ENCODE results near the gene DBF4B.
"Not testable (repeated sequence)": the region's sequence is repeated elsewhere in the genome, so short reads cannot be mapped to it uniquely, and the experiment has no call there.

DBF4B gene

GRCh38 chr17:44733753-44734152 lies 25.3 kb downstream of the DBF4B start:
- DNase-seq: no peak

GRCh38 chr17:44734272-44734671 lies 25.8 kb downstream of the DBF4B start:
- DNase-seq: no peak

GRCh38 chr17:44736551-44737240 lies 28.2 kb downstream of the DBF4B start:
- DNase-seq: no peak

- DNase-seq: no peak
Measured at GRCh38 chr17:44738214-44738906, 29.9 kb downstream of the DBF4B start.

GRCh38 chr17:44741316-44741715 lies 32.9 kb downstream of the DBF4B start:
- no peak for DNase-seq

- no peak for DNase-seq
Measured at GRCh38 chr17:44745301-44745700, 36.8 kb downstream of the DBF4B start.

- DNase-seq: not testable (repeated sequence)
Measured at GRCh38 chr17:44745738-44746137, 37.3 kb downstream of the DBF4B start.

GRCh38 chr17:44747566-44747965 lies 39.1 kb downstream of the DBF4B start:
- no peak for DNase-seq

GRCh38 chr17:44749076-44749979 lies 40.9 kb downstream of the DBF4B start:
- DNase-seq: peak in 1 of 2 donors; percentile 14

GRCh38 chr17:44749980-44750318 lies 41.5 kb downstream of the DBF4B start:
- DNase-seq: no peak

- DNase-seq: no peak
Measured at GRCh38 chr17:44751331-44751730, 42.9 kb downstream of the DBF4B start.

- no peak for DNase-seq
Measured at GRCh38 chr17:44751806-44752205, 43.3 kb downstream of the DBF4B start.

GRCh38 chr17:44752953-44753861 lies 44.7 kb downstream of the DBF4B start:
- no peak for DNase-seq

- DNase-seq: no peak
Measured at GRCh38 chr17:44754276-44754675, 45.8 kb downstream of the DBF4B start.

- DNase-seq: not testable (repeated sequence)
Measured at GRCh38 chr17:44755180-44755579, 46.7 kb downstream of the DBF4B start.

GRCh38 chr17:44757045-44757917 lies 48.8 kb downstream of the DBF4B start:
- DNase-seq: no peak

- no peak for DNase-seq
Measured at GRCh38 chr17:44757918-44758413, 49.5 kb downstream of the DBF4B start.

- no peak for DNase-seq
Measured at GRCh38 chr17:44758414-44759085, 50.1 kb downstream of the DBF4B start, which contains the start of gene ADAM11. ADAM11 (plus strand) TSS chr17:44758988; CDS start chr17:44759200, 212 bp downstream.

- no peak for DNase-seq
Measured at GRCh38 chr17:44759086-44759915, 50.8 kb downstream of the DBF4B start.

GRCh38 chr17:44759916-44760243 lies 51.4 kb downstream of the DBF4B start:
- DNase-seq: no peak
